Glutamatergic neuron (in vitro differentiated cells): ENCODE data around the gene REV1. TPM values are rescaled to one million over a fixed set of nuclear protein-coding genes. Genes with fewer than 3 reads are reported as not detected.
"Not testable (repeated sequence)": the region's sequence is repeated elsewhere in the genome, so short reads cannot be mapped to it uniquely, and the experiment has no call there.

Experiments used
- DNase-seq: peaks from one replicate; pipeline ENCODE4 v3.0.0; 2022
- H3K27ac Mint-ChIP-seq: one replicate; pipeline ENCODE4 v1.8.0; 2020; ENCODE audit warnings: mild to moderate bottlenecking, mixed read lengths, inconsistent platforms; ENCODE audit not compliant: unreplicated experiment
- H3K27me3 Mint-ChIP-seq: one replicate; pipeline ENCODE4 v1.8.0; 2020; ENCODE audit warnings: mild to moderate bottlenecking, moderate library complexity, mixed read lengths, inconsistent platforms; ENCODE audit not compliant: unreplicated experiment
- H3K36me3 Mint-ChIP-seq: one replicate; pipeline ENCODE4 v1.8.0; 2020; ENCODE audit warnings: mild to moderate bottlenecking, mixed read lengths, inconsistent platforms; ENCODE audit not compliant: unreplicated experiment
- H3K4me1 Mint-ChIP-seq: one replicate; pipeline ENCODE4 v1.8.0; 2020; ENCODE audit warnings: mild to moderate bottlenecking, low read depth, mixed read lengths, inconsistent platforms; ENCODE audit not compliant: unreplicated experiment
- H3K4me3 Mint-ChIP-seq: one replicate; pipeline ENCODE4 v1.8.0; 2020; ENCODE audit warnings: mild to moderate bottlenecking, mixed read lengths, inconsistent platforms; ENCODE audit not compliant: unreplicated experiment
- H3K9me3 Mint-ChIP-seq: one replicate; pipeline ENCODE4 v1.8.0; 2020; ENCODE audit warnings: mild to moderate bottlenecking, moderate library complexity, mixed read lengths, inconsistent platforms; ENCODE audit not compliant: unreplicated experiment
- CTCF ChIP-seq: fragments of 200-600 bp; sonication (generic); IDR thresholded peaks from one replicate; pipeline ENCODE4 v1.5.0; 2021; ENCODE audit not compliant: partially characterized antibody, unreplicated experiment
- total RNA-seq: library from RNA; stranded (reverse); fragmentation: NEBNext Ultra II Directional; extraction: Animal tissue kit (Norgen Biotek cat#: 25700); gene quantifications from one replicate; pipeline ENCODE4 v1.2.1, GENCODE V29; 2021; ENCODE audit not compliant: unreplicated experiment

Gene REV1
- total RNA-seq, 1 donor from 2014 or later, result 39.2 TPM

GRCh38 chr2:99373144-99373543, 116.7 kb downstream of the REV1 start:
- DNase-seq, result no peak
- Mint-ChIP-seq H3K27ac (no peak overlapping the region), H3K9me3 (no peaks in the 10 kb centered on the region), H3K4me1 (no peaks in the 10 kb centered on the region), H3K27me3 (no peaks in the 10 kb centered on the region), H3K4me3 (no peak overlapping the region), H3K36me3 (peaks cover 20% of the 10 kb centered on the region)
- TF ChIP-seq CTCF, result no peak

GRCh38 chr2:99368854-99369253, 121.0 kb downstream of the REV1 start:
- not testable (repeated sequence) for H3K4me3 Mint-ChIP-seq, H3K9me3 Mint-ChIP-seq, H3K4me1 Mint-ChIP-seq, DNase-seq, H3K27me3 Mint-ChIP-seq, H3K27ac Mint-ChIP-seq
- peaks cover 11% of the 10 kb centered on the region for H3K36me3 Mint-ChIP-seq

- H3K4me1 Mint-ChIP-seq, result no peaks in the 10 kb centered on the region
- H3K27ac Mint-ChIP-seq, result no peak overlapping the region
- DNase-seq, result no peak
- H3K27me3 Mint-ChIP-seq, result no peaks in the 10 kb centered on the region
- no peaks in the 10 kb centered on the region for H3K36me3 Mint-ChIP-seq
- H3K9me3 Mint-ChIP-seq, result no peaks in the 10 kb centered on the region
- TF ChIP-seq CTCF, result no peak
- no peak overlapping the region for H3K4me3 Mint-ChIP-seq
These were observed 124.2 kb downstream of the REV1 start for GRCh38 chr2:99365661-99366060.

DNA sequence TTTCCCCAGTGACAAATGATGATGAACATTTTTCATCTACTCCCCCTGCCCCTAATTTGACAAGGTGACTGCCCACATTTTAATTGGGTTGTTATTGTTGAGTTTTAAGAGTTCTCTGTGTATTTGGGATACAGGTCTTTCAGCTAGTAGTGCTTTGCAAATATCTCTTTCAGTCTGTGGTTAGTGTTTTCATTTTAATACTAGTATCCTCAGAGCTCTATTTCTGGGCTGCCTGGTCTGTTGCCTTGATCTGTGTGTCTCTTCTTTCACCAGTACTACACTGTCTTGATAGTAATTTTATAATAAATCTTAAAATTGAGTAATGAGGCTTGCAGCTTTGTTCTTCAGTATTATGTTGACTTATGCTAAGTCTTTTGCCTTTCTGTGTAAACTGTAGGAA, 133.0 kb downstream of the REV1 start:
- Mint-ChIP-seq H3K27ac (no peak overlapping the region), H3K4me1 (peaks cover 8% of the 10 kb centered on the region), H3K36me3 (no peaks in the 10 kb centered on the region), H3K4me3 (no peak overlapping the region), H3K27me3 (no peaks in the 10 kb centered on the region), H3K9me3 (no peaks in the 10 kb centered on the region)
- TF ChIP-seq CTCF, result no peak
- DNase-seq, result no peak

DNA sequence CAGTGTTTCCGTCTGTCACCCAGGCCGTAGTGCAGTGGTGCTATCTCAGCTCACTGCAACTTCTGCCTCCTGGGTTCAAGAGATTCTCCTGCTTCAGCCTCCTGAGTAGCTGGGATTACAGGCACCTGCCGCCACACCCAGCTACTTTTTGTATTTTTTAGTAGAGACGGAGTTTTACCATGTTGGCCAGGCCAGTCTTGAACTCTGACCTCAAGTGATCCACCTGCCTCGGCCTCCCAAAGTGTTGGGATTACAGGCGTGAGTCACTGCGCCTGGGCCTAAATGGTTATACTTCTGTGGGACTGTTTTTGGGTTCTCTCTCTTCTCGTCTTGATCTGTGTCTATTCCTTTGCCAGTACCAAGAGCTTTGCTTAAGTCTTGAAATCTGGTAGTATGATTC, 135.0 kb downstream of the REV1 start:
- H3K9me3 Mint-ChIP-seq, H3K4me1 Mint-ChIP-seq, DNase-seq, H3K4me3 Mint-ChIP-seq, H3K36me3 Mint-ChIP-seq, H3K27ac Mint-ChIP-seq, H3K27me3 Mint-ChIP-seq: not testable (repeated sequence)

- no peaks in the 10 kb centered on the region for H3K9me3 Mint-ChIP-seq
- no peak for DNase-seq
- H3K27me3 Mint-ChIP-seq, result no peaks in the 10 kb centered on the region
- no peak overlapping the region for H3K27ac Mint-ChIP-seq
- no peaks in the 10 kb centered on the region for H3K36me3 Mint-ChIP-seq
- no peak for TF ChIP-seq CTCF
- no peak overlapping the region for H3K4me3 Mint-ChIP-seq
- peaks cover 8% of the 10 kb centered on the region for H3K4me1 Mint-ChIP-seq
These were observed 135.7 kb downstream of the REV1 start for GRCh38 chr2:99354070-99354469.

Other genes with a start within 250 kb of the REV1 start
- gene LYG2, start 234.4 kb downstream of the REV1 start, total RNA-seq, result not detected
- 1.2 TPM for gene LYG1, start 188.8 kb downstream of the REV1 start, total RNA-seq
- gene TXNDC9, start 153.7 kb downstream of the REV1 start, total RNA-seq, result 32.6 TPM
- 57.4 TPM for gene EIF5B, start 152.6 kb downstream of the REV1 start, total RNA-seq